Measurements from ENCODE around the gene QRICH2.

Gene QRICH2

DNA sequence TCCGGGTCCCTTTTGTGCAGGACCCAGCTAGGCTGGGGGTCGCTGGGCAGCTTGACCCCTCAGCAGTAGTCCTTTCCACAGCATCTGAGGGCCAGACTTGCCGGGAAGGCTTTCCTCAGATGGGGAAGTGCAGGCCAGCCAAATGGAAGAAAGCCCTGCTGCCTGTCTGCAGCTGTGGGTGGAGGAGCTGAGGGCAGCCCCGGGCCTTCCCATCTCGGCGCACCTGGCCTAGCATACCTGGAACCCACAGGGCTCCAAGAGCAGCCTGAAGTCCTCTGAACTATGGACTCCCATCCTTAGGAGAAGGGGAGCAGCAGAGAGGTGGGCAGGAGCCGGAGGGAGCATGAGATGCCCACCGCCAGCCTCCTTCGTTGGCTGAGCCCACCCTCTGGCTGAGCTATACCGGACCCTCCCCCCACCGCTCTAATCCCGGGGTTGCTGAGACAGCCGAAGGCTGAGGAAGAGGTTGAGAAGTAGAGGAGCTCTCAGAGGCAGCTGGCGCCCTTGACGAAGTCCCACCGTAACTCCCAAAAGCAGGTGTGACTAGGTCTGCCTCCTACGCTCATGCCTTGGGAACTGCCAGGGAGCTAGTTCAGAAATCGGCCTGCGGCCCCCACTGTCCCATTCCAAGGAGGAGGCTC lies 29.7 kb downstream of the QRICH2 start:
- no peak overlapping the region for H3K4me3 ChIP-seq (ENCODE audit: low read length)
- TF ChIP-seq, protein P1, sequence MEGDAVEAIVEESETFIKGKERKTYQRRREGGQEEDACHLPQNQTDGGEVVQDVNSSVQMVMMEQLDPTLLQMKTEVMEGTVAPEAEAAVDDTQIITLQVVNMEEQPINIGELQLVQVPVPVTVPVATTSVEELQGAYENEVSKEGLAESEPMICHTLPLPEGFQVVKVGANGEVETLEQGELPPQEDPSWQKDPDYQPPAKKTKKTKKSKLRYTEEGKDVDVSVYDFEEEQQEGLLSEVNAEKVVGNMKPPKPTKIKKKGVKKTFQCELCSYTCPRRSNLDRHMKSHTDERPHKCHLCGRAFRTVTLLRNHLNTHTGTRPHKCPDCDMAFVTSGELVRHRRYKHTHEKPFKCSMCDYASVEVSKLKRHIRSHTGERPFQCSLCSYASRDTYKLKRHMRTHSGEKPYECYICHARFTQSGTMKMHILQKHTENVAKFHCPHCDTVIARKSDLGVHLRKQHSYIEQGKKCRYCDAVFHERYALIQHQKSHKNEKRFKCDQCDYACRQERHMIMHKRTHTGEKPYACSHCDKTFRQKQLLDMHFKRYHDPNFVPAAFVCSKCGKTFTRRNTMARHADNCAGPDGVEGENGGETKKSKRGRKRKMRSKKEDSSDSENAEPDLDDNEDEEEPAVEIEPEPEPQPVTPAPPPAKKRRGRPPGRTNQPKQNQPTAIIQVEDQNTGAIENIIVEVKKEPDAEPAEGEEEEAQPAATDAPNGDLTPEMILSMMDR (IDR thresholded peaks at IDR 0.05; ENCODE audit: insufficient read depth, low read depth, low read length, missing control alignments): no peak

DNA sequence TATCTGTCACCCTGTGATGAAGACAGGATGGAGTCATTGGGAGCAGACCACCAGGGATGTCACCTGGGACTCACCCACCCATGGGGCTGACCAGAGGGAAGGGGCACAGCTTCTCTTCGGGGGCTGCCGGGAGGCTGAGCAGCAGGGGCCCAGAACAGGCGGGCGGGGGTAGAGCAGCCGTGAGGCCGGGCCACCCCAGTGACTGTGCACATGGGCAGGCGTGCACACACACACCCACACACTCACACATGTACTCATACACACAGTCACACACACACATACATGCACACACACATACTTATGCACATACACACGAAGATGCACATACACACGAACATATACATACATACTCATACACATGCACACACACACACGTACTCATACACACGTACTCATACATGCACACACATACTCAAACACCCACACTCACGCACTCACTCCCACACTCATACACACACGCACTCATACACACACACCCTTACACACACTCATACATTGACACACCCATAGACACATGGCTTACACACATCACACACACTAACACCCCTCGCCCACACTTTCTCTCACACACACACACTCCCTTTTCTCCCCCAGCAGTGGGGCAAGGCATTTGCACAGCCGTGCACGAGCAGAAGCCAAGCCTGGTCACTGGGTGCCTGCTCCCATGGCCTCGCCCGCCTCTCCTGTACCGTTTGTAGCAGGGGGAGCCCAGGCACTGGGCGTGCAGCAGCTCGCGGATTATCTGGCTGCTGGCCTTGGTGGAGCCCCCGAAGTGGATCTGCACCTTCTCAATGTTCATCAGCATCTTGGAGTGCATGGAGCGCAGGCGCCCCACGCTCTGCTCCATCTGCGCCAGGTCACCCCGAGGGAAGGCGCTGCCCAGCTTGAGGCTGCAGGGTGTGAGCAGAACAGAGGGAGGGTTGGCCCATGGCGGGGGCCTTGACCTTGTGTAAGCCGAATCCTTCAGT lies 30.5 kb downstream of the QRICH2 start:
- TF ChIP-seq, protein P1 (IDR thresholded peaks at IDR 0.05; ENCODE audit: insufficient read depth, low read depth, low read length, missing control alignments): no peak
- no peak for DNase-seq (ENCODE audit: low read depth)

More for the DNA sequence above, 29.7 kb downstream of the QRICH2 start:
- DNase-seq (ENCODE audit: low read depth): no peak

DNA sequence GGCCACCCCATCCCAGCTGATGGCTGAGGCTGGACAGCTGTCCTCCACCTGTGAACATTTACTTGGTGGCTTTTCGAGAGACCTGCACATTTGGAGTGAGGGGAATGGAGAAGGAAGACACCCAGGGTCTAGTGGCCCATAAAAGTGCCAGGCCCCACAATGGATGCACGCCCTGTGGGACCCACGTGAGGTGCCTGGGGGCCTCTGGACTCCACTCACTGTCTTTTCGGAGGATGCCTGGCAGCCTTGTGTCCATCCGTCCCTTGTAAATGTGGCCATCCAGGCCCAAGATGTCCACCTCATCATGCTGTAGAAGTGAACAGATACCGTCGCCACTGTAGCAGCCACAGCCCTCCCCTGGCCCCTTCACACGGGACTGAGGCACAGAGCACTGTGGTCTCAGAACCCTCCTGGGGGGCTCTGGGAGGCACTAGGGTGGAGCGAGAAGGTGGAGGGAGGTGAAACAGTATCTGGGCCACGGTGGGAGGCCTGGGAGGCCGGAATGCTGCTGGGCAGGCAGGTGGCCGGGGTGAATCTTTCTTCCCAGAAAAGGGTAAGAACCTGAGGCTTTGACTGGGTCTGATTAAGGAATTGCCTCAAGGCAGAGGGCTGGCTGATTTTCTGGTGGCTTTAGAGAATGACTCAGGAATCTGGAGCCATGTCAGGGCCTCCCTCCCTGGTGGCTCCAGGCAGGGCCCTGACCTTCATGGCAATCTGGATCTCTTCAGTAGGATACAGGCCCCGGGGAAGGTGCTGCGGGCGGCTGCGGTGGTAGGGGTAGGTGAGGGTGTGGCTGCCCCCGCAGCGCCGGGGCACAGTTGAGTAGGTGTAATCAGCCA lies 31.4 kb downstream of the QRICH2 start:
- DNase-seq (ENCODE audit: low read depth): peak; percentile 41
- TF ChIP-seq, protein P1 (IDR thresholded peaks at IDR 0.05; ENCODE audit: insufficient read depth, low read depth, low read length, missing control alignments): no peak
- no peak overlapping the region for H3K4me3 ChIP-seq (ENCODE audit: low read length)

More for the DNA sequence above, 30.5 kb downstream of the QRICH2 start:
- H3K4me3 ChIP-seq (ENCODE audit: low read length): no peak overlapping the region

DNA sequence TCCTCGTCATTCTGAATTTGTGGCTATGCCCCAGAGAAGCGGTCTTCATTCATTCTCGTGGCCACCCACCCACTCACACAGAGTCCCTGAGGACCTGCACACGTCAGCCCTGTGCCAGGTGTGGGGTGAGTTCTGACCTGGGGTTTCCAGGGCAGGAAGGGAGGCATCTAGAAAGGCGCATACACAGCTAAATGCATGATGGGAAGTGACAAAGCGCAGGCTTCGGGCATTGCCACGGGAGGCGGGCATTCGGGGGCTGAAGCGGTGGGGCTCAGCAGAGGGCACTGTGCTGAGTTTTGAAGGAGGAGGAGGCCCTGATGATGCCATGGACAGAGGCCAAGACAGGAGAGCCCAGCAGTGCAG lies 32.0 kb downstream of the QRICH2 start:
- TF ChIP-seq, protein P1 (IDR thresholded peaks at IDR 0.05; ENCODE audit: insufficient read depth, low read depth, low read length, missing control alignments): no peak
- DNase-seq (ENCODE audit: low read depth): no peak
- no peak overlapping the region for H3K4me3 ChIP-seq (ENCODE audit: low read length)

DNA sequence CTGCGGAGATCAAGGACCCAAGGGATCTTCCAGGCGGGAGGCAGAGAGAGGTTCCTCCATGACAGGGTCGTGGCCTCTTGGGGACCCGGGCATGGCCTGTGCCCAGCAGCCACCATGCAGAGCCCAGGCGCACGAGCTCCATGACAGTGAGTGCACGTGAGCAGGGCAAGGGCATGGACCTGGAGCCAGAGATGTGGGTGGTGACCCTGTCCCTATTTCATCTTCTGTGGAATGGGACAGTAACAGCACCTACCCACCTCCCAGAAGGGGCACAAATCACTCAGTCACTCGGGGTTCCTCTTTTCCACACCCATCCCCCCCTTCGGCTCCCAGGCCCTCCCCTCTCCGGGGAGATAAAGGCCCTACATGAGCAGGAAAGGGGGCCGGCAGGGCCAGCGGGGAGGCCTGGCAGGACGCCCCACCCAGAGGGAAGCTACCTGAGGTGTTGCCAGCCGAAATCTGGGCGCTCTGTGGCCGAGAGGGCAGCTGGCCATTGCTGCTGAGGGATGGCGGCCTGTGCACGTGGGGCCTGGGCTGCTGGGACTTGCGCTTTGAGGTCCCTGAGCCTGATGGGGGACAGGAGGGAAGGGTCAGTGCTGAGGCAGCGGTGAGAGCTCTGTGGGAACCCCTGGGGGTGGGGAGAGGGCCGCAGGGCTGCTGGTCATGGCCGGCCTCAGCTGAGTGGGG lies 32.6 kb downstream of the QRICH2 start:
- TF ChIP-seq, protein P1 (IDR thresholded peaks at IDR 0.05; ENCODE audit: insufficient read depth, low read depth, low read length, missing control alignments): no peak
- DNase-seq (ENCODE audit: low read depth): no peak

More for the DNA sequence above, 32.6 kb downstream of the QRICH2 start:
- H3K4me3 ChIP-seq (ENCODE audit: low read length): no peak overlapping the region
